Heart left ventricle (tissue), 13 donors: ENCODE measurements around the gene NMU.

ENCODE experiments used
- POLR2A ChIP-seq, 2 donors: fragments of 450-650 bp; IDR thresholded peaks; one replicate each; pipeline ENCODE4 v1.6.1; 2017; ENCODE audit warnings: antibody characterized with exemption in 2 of 2, mild to moderate bottlenecking in 2 of 2, moderate library complexity in 2 of 2
- TF ChIP-seq, protein P1 (sequence below), 12 donors: fragments of 200-600 bp; sonication (generic) in 4 of 12; IDR thresholded peaks; one replicate each; pipeline versions ENCODE4 v1.5.0 to v1.8.0; 2018 to 2022; ENCODE audit warnings: antibody characterized with exemption in 12 of 12, mild to moderate bottlenecking in 5 of 12
- donor health status: ischemic (EF 13 %, LVEDD 7.1; RV severe dilation, severe dysfunction).
- donor health status: DM: no; HTN: yes; CAD: no.
- donor health status: DM: no; HTN: no; CAD: no.
- donor health status: ischemic (EF 25% LVEDD 6.9; RV normal size, moderate dysfunction).
- donor health status: ischemic (EF 25% LVEDD 5.7; RV mildly dilated, moderate dysfunction).
- donor health status: ischemic (EF 35%, LVEDD 5.7; RV mildly dilated, moderate dysfunction).
- donor health status: nonischemic (EF 11% LVEDD 7.7; RV severe dilation, severe dysfunction).
- donor health status: DM: yes; HTN: yes; CAD: no.
- donor health status: PGD.
- donor health status: ischemic (EF 29% LVEDD 5.4; RV normal size, mild dysfunction).
- donor health status: nonischemic (EF 23%, LVEDD 6.1; RV moderate dilation, normal function).

DNA sequence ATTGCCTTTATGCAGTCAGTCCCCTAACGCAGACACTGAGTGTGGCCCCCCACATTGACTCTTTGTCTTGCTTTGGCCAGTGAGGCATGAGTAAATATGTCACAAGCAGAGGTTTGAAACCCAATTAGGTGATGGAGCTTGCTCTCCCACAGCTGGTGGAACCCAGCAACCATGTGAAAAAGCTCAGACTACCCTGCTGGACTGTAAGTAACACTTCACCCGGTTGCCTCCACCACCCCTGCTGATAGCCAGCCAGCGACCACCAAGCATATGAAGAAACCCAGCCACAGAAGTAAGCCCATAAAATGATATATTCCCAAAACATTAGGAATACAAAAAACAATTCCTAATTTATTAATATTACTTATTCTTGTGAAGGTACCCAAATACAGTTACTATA is 22.5 kb downstream of the NMU start:
- TF ChIP-seq, protein P1, sequence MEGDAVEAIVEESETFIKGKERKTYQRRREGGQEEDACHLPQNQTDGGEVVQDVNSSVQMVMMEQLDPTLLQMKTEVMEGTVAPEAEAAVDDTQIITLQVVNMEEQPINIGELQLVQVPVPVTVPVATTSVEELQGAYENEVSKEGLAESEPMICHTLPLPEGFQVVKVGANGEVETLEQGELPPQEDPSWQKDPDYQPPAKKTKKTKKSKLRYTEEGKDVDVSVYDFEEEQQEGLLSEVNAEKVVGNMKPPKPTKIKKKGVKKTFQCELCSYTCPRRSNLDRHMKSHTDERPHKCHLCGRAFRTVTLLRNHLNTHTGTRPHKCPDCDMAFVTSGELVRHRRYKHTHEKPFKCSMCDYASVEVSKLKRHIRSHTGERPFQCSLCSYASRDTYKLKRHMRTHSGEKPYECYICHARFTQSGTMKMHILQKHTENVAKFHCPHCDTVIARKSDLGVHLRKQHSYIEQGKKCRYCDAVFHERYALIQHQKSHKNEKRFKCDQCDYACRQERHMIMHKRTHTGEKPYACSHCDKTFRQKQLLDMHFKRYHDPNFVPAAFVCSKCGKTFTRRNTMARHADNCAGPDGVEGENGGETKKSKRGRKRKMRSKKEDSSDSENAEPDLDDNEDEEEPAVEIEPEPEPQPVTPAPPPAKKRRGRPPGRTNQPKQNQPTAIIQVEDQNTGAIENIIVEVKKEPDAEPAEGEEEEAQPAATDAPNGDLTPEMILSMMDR (IDR thresholded peaks at IDR 0.05): no peak
- no peak for TF ChIP-seq POLR2A (IDR thresholded peaks at IDR 0.05)
